Gastrocnemius medialis (tissue), 4 donors: ENCODE data around the gene PARD3. TPM values are rescaled to one million over a fixed set of nuclear protein-coding genes. Genes with fewer than 3 reads are reported as not detected.
A peak's percentile ranks its signal among the peaks of the same experiment; 100 is the strongest.
"Not testable (repeated sequence)": the region's sequence is repeated elsewhere in the genome, so short reads cannot be mapped to it uniquely, and the experiment has no call there.

Experiments used
- ATAC-seq, 2 donors: fragments of 150-250 bp; one replicate each; pipeline ENCODE4 v1.9.1; 2016
- DNase-seq, 2 donors: peaks; one replicate each; pipeline ENCODE4 v3.0.0-alpha.2; 2019
- H3K27ac ChIP-seq, 4 donors: fragments of 200-600 bp; sonication (generic); 1 replicate in 1 of 4; 2 replicates in 3 of 4; pipeline ENCODE4 v1.5.1; 2016 to 2018; ENCODE audit warnings: mild to moderate bottlenecking in 2 of 4, moderate library complexity in 1 of 4
- H3K27me3 ChIP-seq, 3 donors: fragments of 200-600 bp; sonication (generic) in 2 of 3; 1 replicate in 1 of 3; 2 replicates in 2 of 3; pipeline versions ENCODE4 v1.5.1 to v1.6.0; 2016 to 2019; ENCODE audit warnings: mild to moderate bottlenecking in 1 of 3, moderate library complexity in 1 of 3
- H3K36me3 ChIP-seq, 2 donors: fragments of 200-600 bp; sonication (generic) in 1 of 2; one replicate each; pipeline ENCODE4 v1.5.1; 2017 to 2018
- H3K4me1 ChIP-seq, 2 donors: fragments of 200-600 bp; sonication (generic) in 1 of 2; one replicate each; pipeline ENCODE4 v1.5.1; 2016 to 2017; ENCODE audit warnings: mild to moderate bottlenecking in 2 of 2
- H3K4me3 ChIP-seq, 4 donors: fragments of 200-600 bp; sonication (generic) in 3 of 4; 1 replicate in 1 of 4; 2 replicates in 3 of 4; pipeline ENCODE4 v1.5.1; 2016 to 2019; ENCODE audit warnings: mild to moderate bottlenecking in 2 of 4
- H3K9me3 ChIP-seq, 3 donors: fragments of 200-600 bp; sonication (generic) in 2 of 3; 1 replicate in 1 of 3; 2 replicates in 2 of 3; pipeline ENCODE4 v1.5.1; 2016 to 2019
- CTCF ChIP-seq, 5 experiments: fragments of 450-650 bp in 3 of 5; fragments of 200-600 bp in 2 of 5; sonication (generic) in 2 of 5; IDR thresholded peaks in 4 of 5; conservative IDR thresholded peaks in 1 of 5; 1 replicate in 4 of 5; 2 replicates in 1 of 5; pipeline ENCODE4 v1.5.1; 2016 to 2019; ENCODE audit warnings: antibody characterized with exemption in 5 of 5, mild to moderate bottlenecking in 3 of 5, moderate library complexity in 3 of 5
- POLR2A ChIP-seq, 2 donors: fragments of 450-650 bp; IDR thresholded peaks; one replicate each; pipeline ENCODE4 v1.6.1; 2017; ENCODE audit warnings: antibody characterized with exemption in 2 of 2, mild to moderate bottlenecking in 2 of 2, moderate library complexity in 2 of 2
- in situ Hi-C, 4 donors: fragments of 200-750 bp; cut with MboI; loops; one replicate each; pipeline versions ENCODE4 v1.15.0 to v1.8.0; 2017; ENCODE audit warnings: low sequenced_read_pairs in 4 of 4
- intact Hi-C: fragments of 100-400 bp; cut with DNase I; formaldehyde crosslinking; loops from one replicate; pipeline ENCODE4 v1.15.1; 2023; ENCODE audit warnings: low total_unique reads
- total RNA-seq, 4 donors: library from RNA; depleted of rRNA; stranded (reverse); fragments of >200 nt; gene quantifications; one replicate each; pipeline versions ENCODE4 v1.1.0 to v1.2.3, GENCODE V29; 2016

Gene PARD3
- total RNA-seq, 4 donors from 2014 or later, result 64.6 to 75.8 (median 68.3) TPM

- TF ChIP-seq POLR2A (IDR thresholded peaks at IDR 0.05), result no peak
- no peak for TF ChIP-seq CTCF (IDR thresholded peaks at IDR 0.05 in 4 of 5, conservative IDR thresholded peaks at IDR 0.05 in 1 of 5)
- Histone ChIP-seq H3K4me1 (peaks cover 11 to 13% of the 10 kb centered on the region in 2 donors), H3K27ac (peak overlapping the region in 1 of 4 donors; percentile 14), H3K4me3 (no peak overlapping the region), H3K27me3 (no peaks in the 10 kb centered on the region), H3K36me3 (no peaks in the 10 kb centered on the region), H3K9me3 (no peaks in the 10 kb centered on the region)
- no peak for DNase-seq
- in situ Hi-C loops (no loop called here), intact Hi-C loops (no loop called here)
- ATAC-seq, result no peak
Observed at GRCh38 chr10:34444223-34445183, 370.6 kb downstream of the PARD3 start.

GRCh38 chr10:34439386-34439785 is 375.7 kb downstream of the PARD3 start:
- H3K9me3 ChIP-seq, H3K4me3 ChIP-seq, intact Hi-C loops, in situ Hi-C loops, H3K36me3 ChIP-seq, H3K27me3 ChIP-seq: not testable (repeated sequence)
- H3K4me1 ChIP-seq, result peaks cover 18 to 32% of the 10 kb centered on the region in 2 donors
- peak; percentile 91 to 93 for ATAC-seq
- peak overlapping the region; percentile 67 to 84 (median 76) for H3K27ac ChIP-seq
- DNase-seq, result peak; percentile 49 to 75

- in situ Hi-C loops (no loop called here), intact Hi-C loops (no loop called here)
- Histone ChIP-seq H3K4me1 (peaks cover 24 to 37% of the 10 kb centered on the region in 2 donors), H3K9me3 (no peaks in the 10 kb centered on the region), H3K4me3 (no peak overlapping the region), H3K36me3 (no peaks in the 10 kb centered on the region), H3K27me3 (no peaks in the 10 kb centered on the region), H3K27ac (peak overlapping the region; percentile 60 to 84 (median 71))
- no peak for DNase-seq
- ATAC-seq, result peak in 1 of 2 donors; percentile 25
- TF ChIP-seq POLR2A (IDR thresholded peaks at IDR 0.05) (no peak), CTCF (IDR thresholded peaks at IDR 0.05 in 4 of 5, conservative IDR thresholded peaks at IDR 0.05 in 1 of 5) (no peak)
Observed at GRCh38 chr10:34438741-34439140, 376.4 kb downstream of the PARD3 start.

GRCh38 chr10:34437906-34438305 is 377.2 kb downstream of the PARD3 start:
- Histone ChIP-seq H3K27me3 (no peaks in the 10 kb centered on the region), H3K36me3 (no peaks in the 10 kb centered on the region), H3K4me1 (peaks cover 33 to 44% of the 10 kb centered on the region in 2 donors), H3K9me3 (no peaks in the 10 kb centered on the region), H3K4me3 (no peak overlapping the region), H3K27ac (peak overlapping the region in 2 of 4 donors; percentile 75 to 84)
- no peak for TF ChIP-seq POLR2A (IDR thresholded peaks at IDR 0.05)
- no peak for TF ChIP-seq CTCF (IDR thresholded peaks at IDR 0.05 in 4 of 5, conservative IDR thresholded peaks at IDR 0.05 in 1 of 5)
- in situ Hi-C loops, result no loop called here
- peak in 1 of 2 donors; percentile 43 for DNase-seq
- intact Hi-C loops, result no loop called here
- no peak for ATAC-seq

GRCh38 chr10:34434119-34434594 is 380.9 kb downstream of the PARD3 start:
- ATAC-seq, result peak; percentile 21 to 29
- no peaks in the 10 kb centered on the region for H3K9me3 ChIP-seq
- no peaks in the 10 kb centered on the region for H3K27me3 ChIP-seq
- TF ChIP-seq CTCF (IDR thresholded peaks at IDR 0.05 in 4 of 5, conservative IDR thresholded peaks at IDR 0.05 in 1 of 5) (no peak), POLR2A (IDR thresholded peaks at IDR 0.05) (no peak)
- H3K27ac ChIP-seq, result no peak overlapping the region
- intact Hi-C loops (no loop called here), in situ Hi-C loops (no loop called here)
- H3K36me3 ChIP-seq, result no peaks in the 10 kb centered on the region
- no peak for DNase-seq
- peaks cover 33 to 45% of the 10 kb centered on the region in 2 donors for H3K4me1 ChIP-seq
- no peak overlapping the region for H3K4me3 ChIP-seq
